Nephron progenitor cell (in vitro differentiated cells): Measurements from ENCODE around the gene COA6.
"Not testable (repeated sequence)": the region's sequence is repeated elsewhere in the genome, so short reads cannot be mapped to it uniquely, and the experiment has no call there.

ENCODE experiments used
- DNase-seq: peaks from one replicate; pipeline ENCODE4 v3.0.0; 2021
- H3K27ac Mint-ChIP-seq: 2 replicates; pipeline ENCODE4 v1.8.0; 2021; ENCODE audit warnings: mild to moderate bottlenecking, moderate library complexity, mixed read lengths
- H3K27me3 Mint-ChIP-seq: 2 replicates; pipeline ENCODE4 v1.8.0; 2021; ENCODE audit warnings: mild to moderate bottlenecking, low read depth, mixed read lengths; ENCODE audit not compliant: poor library complexity
- H3K36me3 Mint-ChIP-seq: 2 replicates; pipeline ENCODE4 v1.8.0; 2021; ENCODE audit warnings: low read depth, mixed read lengths
- H3K4me1 Mint-ChIP-seq: 2 replicates; pipeline ENCODE4 v1.8.0; 2021; ENCODE audit warnings: mixed read lengths
- H3K4me3 Mint-ChIP-seq: 2 replicates; pipeline ENCODE4 v1.8.0; 2021; ENCODE audit warnings: mild to moderate bottlenecking, moderate library complexity, mixed read lengths
- H3K9me3 Mint-ChIP-seq: 2 replicates; pipeline ENCODE4 v1.8.0; 2021; ENCODE audit warnings: mild to moderate bottlenecking, moderate library complexity, mixed read lengths
- TF ChIP-seq, protein P1 (sequence below): fragments of 200-600 bp; sonication (generic); IDR thresholded peaks from 2 replicates; pipeline ENCODE4 v1.5.0; 2021; ENCODE audit warnings: antibody characterized with exemption

Gene COA6

DNA sequence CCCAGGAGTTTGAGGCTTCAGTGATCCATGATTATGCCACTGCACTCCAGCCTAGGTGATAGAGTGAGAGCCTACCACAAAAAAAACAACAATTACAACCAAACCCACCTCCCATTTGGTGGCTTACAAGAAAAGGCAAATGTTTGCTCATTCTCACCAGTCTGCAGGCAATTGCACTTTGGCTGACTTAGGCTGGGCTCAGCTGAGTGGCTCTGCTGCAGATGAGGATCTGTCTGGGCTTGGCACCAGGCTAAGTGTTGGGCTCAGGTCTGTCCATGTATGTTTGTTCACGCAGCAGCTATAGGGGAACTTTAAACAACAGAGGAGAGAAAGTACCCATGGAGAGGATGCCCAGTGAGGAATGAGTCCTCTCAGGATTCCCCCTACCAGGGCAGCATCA lies 28.0 kb upstream of the COA6 start:
- H3K4me1 Mint-ChIP-seq, result no peaks in the 10 kb centered on the region
- no peak overlapping the region for H3K4me3 Mint-ChIP-seq
- H3K27ac Mint-ChIP-seq, result no peak overlapping the region
- peaks cover 15% of the 10 kb centered on the region for H3K27me3 Mint-ChIP-seq
- H3K9me3 Mint-ChIP-seq, result peaks cover 16% of the 10 kb centered on the region
- no peak for DNase-seq
- TF ChIP-seq, protein P1, sequence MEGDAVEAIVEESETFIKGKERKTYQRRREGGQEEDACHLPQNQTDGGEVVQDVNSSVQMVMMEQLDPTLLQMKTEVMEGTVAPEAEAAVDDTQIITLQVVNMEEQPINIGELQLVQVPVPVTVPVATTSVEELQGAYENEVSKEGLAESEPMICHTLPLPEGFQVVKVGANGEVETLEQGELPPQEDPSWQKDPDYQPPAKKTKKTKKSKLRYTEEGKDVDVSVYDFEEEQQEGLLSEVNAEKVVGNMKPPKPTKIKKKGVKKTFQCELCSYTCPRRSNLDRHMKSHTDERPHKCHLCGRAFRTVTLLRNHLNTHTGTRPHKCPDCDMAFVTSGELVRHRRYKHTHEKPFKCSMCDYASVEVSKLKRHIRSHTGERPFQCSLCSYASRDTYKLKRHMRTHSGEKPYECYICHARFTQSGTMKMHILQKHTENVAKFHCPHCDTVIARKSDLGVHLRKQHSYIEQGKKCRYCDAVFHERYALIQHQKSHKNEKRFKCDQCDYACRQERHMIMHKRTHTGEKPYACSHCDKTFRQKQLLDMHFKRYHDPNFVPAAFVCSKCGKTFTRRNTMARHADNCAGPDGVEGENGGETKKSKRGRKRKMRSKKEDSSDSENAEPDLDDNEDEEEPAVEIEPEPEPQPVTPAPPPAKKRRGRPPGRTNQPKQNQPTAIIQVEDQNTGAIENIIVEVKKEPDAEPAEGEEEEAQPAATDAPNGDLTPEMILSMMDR, result no peak
- no peaks in the 10 kb centered on the region for H3K36me3 Mint-ChIP-seq

DNA sequence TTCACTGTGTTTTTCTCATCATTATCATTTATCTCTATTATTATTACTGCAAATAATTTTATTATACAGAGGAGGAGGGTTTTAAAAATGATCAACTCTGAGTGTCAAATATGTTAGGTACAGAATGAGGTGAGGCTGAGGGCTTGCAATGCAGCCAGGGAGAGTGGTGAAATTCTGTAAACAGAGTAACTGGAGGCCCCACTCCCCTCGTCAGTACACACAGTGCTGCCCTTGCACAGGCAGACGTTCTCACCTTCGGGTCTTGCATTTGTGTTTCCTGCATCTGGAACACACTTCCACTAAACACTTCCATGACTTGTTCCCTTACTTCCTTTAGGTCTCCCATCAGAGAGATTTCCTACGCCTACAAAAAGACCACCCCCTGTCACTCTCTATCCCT lies 24.3 kb upstream of the COA6 start:
- Mint-ChIP-seq H3K4me1 (no peaks in the 10 kb centered on the region), H3K9me3 (peaks cover 4% of the 10 kb centered on the region), H3K27ac (no peak overlapping the region), H3K36me3 (no peaks in the 10 kb centered on the region), H3K4me3 (no peak overlapping the region), H3K27me3 (peaks cover 10% of the 10 kb centered on the region)
- DNase-seq, result no peak
- TF ChIP-seq, protein P1, result no peak

DNA sequence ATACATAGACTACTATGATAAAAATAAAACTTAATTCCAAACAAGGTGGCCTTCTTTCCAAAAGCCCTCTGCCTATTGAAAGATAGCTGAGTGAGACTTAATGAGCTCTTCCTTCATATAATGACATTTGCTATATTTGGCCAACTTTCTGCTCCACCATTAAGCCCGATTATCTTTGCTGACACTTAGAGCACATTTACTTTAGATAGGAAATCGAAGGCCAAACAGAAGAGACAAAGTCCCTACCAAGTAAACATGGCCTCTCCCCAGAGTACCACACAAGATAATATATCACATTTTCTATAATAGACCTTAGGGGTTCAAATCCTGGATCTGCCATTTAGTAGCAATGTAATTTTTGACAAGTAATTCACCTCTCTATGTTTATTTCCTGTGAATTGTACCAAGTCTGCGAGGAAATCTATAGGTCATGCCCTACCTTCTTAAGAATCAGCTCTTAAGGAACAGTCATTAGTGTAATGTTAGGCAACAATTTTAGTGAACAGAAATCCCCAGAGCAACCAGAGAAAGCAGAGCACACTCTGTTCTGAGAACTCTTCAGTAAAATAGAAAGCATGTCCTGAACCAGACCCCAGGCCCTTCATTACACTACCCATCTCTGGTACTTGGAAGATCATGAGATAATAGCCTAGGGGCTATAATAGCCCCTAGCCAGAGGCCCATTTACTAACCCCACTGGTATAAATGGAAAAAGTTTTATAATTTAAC lies 17.3 kb upstream of the COA6 start:
- H3K27me3 Mint-ChIP-seq, result peaks cover 5% of the 10 kb centered on the region
- H3K9me3 Mint-ChIP-seq, result no peaks in the 10 kb centered on the region
- H3K36me3 Mint-ChIP-seq, result no peaks in the 10 kb centered on the region
- TF ChIP-seq, protein P1, result no peak
- no peak overlapping the region for H3K27ac Mint-ChIP-seq
- no peak overlapping the region for H3K4me3 Mint-ChIP-seq
- no peaks in the 10 kb centered on the region for H3K4me1 Mint-ChIP-seq
- no peak for DNase-seq

DNA sequence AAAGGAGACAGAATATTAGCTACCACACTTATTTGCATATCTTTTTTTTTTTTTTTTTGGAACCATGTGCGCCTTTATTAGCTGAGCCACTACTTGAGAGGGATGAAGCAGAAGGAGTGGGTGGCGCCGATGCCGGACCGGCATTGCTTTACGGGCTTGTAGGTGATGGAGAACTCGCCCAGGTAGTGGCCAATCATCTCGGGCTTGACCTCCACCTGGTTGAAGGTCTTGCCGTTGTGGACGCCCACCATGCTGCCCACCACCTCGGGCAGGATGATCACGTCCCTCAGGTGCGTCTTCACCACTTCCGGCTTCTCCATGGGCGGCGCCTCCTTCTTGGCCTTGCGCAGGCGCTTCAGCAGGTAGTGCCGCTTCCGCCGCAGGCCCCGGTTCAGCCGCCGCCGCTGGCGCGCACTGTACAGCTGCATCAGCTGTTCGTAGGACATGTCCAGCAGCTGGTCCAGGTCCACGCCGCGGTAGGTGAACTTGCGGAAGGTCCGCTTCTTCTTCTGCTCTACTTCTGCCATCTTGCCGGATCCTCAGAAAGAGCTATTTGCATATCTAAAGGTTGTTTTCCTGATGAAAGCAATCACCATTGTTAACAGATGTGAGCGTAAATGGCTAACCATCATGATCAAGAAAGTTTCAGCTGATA lies 16.5 kb upstream of the COA6 start:
- not testable (repeated sequence) for H3K9me3 Mint-ChIP-seq, H3K4me1 Mint-ChIP-seq, H3K27ac Mint-ChIP-seq, H3K27me3 Mint-ChIP-seq, DNase-seq, H3K4me3 Mint-ChIP-seq, H3K36me3 Mint-ChIP-seq

DNA sequence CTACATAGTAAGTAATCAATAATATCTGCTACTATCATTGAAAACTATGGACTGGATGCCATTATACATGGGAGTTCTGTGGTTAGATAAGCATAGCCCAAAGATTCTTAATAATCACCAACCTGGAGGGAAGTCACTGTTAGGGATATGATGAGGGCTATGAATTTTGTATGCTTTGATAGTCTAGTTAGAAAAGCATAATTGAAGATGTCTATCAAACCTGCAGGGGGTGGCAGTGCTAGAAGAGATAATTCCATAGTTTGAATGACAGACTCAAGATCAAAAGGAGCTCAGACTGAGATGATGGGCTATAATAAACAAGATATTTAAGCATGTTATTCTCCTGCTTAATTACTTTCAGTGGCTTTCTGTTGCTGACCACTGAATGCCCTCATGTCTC lies 15.4 kb upstream of the COA6 start:
- no peaks in the 10 kb centered on the region for H3K4me1 Mint-ChIP-seq
- peaks cover 8% of the 10 kb centered on the region for H3K27me3 Mint-ChIP-seq
- H3K36me3 Mint-ChIP-seq, result no peaks in the 10 kb centered on the region
- no peak overlapping the region for H3K27ac Mint-ChIP-seq
- no peak overlapping the region for H3K4me3 Mint-ChIP-seq
- TF ChIP-seq, protein P1, result no peak
- DNase-seq, result no peak
- H3K9me3 Mint-ChIP-seq, result no peaks in the 10 kb centered on the region

DNA sequence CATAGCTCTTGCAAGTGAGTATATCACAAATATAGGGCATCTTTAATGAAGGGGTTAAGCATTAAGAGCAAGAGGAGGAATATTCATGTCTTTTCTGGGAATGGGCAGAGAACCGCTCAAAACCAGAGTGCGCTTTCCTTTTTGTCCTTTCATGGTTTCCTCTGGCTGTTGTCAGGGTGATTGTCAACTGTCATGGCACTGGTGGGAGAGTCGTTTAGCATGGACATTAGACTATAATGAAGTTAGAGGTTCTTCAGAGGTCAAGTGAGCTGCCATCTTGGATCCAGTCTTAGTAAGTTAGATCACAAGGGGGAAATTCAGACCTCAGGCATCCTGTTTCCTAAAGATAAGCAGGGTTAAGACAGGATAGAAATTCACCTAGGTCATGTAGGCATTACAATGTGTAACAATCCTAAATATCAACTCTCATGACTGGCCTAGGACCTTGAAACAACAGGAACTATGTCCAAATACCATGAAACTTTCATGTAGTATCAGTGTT lies 12.1 kb upstream of the COA6 start:
- Mint-ChIP-seq H3K27ac (no peak overlapping the region), H3K4me3 (no peak overlapping the region), H3K4me1 (no peaks in the 10 kb centered on the region), H3K36me3 (no peaks in the 10 kb centered on the region), H3K27me3 (peaks cover 8% of the 10 kb centered on the region), H3K9me3 (no peaks in the 10 kb centered on the region)
- TF ChIP-seq, protein P1, result no peak
- DNase-seq, result no peak
